CMK (cell line): ENCODE measurements around the gene CERCAM.
"Not testable (repeated sequence)": the region's sequence is repeated elsewhere in the genome, so short reads cannot be mapped to it uniquely, and the experiment has no call there.

Experiments used
- DNase-seq: peaks from one replicate; pipeline ENCODE4 v3.0.0-alpha.2; 2010; ENCODE audit warnings: low read depth

Gene CERCAM

DNA sequence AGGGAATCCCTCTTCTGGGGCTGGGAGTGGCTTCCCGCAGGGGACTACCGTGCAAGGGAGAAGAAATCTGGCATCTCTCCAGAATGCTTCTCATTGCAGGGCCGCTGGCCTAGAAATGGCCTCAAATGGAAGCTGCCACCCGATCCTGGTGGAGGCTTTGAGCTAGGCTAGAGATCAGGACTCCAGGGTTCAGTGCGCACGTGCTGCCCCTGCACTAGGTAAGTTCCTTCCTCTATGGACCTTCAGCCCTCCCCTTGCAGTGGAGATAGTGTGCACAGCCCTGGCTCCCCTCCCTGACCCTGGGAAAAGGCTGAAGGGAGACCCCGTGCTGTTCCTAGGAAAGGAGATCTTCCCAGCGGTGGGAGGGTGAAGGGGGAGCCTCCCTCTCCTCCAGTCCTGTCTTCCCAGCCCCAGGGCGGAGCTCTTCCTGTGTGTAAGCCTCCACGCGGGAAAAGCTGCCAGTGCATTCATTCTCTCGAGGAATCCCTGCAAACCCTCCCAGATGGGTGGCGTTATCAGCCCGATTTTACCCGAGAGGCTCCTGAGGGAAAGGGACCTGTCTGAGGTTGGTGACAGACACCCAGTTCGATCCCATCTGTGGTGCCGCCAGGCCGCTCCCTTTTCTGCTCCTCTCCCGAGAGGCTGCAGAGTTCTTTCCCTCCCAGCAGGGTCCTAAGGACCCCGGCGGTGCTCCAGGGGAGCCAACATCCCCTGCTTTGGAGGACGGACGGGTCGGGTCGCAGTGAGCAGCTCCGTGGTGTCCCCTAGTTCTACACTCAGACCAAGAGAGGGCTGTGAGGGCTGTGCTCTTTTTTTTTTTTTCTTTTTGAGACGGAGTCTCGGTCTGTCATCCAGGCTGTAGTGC lies 1.4 kb upstream of the CERCAM start:
- DNase-seq: no peak

DNA sequence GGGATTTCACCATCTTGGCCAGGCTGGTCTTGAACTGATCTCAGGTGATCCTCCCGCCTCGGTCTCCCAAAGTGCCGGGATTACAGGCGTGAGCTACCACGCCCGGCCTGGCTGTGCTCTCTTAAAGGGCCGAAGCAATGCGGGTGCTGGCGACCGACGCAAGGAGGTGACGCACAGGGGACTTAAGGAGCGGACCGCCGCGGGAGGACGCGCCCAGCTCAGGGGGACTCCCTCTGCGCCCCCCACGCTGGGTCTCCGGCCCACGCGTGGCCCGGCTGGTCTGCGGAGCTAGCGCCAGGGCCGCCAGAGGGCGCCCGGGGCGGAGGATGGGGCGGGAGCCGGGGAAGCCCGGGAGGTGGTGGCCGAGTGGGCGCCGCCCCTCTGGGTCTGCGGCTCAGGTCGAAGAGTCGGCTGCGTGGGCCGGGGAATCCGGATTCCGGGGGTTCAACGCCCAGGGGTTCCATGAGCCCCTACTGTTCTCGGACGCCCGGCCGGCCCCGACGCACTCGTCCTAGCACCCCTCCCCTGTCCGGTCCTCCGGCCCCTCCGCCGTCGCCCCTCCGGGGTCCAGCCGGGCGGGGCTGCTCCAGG lies 502 bp upstream of the CERCAM start:
- peak; percentile 54 for DNase-seq

GRCh38 chr9:128421482-128421996 lies 882 bp downstream of the CERCAM start:
- DNase-seq: no peak

- DNase-seq: not testable (repeated sequence)
Measured at GRCh38 chr9:128422022-128422782, 1.5 kb downstream of the CERCAM start.

- no peak for DNase-seq
Measured at GRCh38 chr9:128422783-128423150, 2.1 kb downstream of the CERCAM start.

DNA sequence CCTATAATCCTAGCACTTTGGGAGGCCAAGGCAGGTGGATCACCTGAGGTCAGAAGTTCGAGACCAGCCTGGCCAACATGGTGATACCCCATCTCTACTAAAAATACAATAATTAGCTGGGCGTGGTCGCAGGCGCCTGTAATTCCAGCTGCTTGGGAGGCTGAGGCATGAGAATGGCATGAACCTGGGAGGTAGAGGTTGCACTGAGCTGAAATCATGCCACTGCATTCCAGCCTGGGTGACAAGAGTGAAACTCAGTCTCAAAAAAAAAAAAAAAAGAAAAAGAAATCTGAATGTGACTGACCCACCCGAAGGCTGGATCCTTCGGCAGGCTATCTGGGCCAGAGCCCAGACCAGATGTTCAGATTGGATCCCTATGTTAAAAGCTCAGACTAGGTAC lies 2.7 kb downstream of the CERCAM start:
- not testable (repeated sequence) for DNase-seq

GRCh38 chr9:128424268-128424780 lies 3.7 kb downstream of the CERCAM start:
- no peak for DNase-seq

- DNase-seq: no peak
Measured at GRCh38 chr9:128428644-128429512, 8.2 kb downstream of the CERCAM start.

DNA sequence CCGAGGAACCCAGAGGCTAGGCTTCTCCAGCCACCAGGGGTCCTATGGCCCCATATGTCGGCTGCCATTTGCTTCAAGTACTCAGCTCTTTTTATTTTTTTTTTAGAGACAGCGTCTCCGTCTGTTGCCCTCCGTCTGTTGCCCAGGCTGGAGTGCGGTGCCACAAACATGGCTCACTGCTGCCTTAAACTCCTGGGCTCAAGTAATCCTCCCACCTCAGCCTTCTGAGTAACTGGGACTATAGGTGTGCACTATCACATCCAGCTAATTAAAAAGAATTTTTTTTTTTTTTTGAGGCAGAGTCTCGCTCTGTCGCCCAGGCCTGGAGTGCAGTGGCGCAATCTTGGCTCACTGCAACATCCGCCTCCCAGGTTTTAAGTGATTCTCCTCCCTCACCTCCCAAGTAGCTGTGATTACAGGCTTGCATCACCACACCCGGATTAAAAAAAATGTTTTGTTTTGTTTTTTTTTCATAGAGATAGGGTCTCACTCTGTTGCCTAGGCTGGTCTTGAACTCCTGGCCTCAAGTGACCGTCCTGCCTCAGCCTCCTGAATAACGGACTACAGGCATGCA lies 8.9 kb downstream of the CERCAM start:
- no peak for DNase-seq

GRCh38 chr9:128431207-128431606 lies 10.6 kb downstream of the CERCAM start:
- DNase-seq: no peak

DNA sequence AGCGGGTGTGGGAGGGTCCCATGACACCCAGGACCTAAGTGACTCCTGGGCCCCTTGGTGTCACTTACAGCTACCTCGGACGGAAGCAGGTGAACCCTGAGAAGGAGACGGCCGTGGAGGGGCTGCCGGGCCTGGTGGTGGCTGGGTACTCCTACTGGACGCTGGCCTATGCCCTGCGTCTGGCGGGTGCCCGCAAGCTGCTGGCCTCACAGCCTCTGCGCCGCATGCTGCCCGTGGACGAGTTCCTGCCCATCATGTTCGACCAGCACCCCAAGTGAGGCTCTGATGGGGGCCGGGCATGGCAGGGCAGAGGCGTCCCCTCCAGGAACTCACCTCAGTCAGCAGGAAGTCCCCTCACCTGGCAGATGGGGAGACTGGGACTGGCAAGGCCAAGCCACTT lies 13.7 kb downstream of the CERCAM start:
- no peak for DNase-seq

DNA sequence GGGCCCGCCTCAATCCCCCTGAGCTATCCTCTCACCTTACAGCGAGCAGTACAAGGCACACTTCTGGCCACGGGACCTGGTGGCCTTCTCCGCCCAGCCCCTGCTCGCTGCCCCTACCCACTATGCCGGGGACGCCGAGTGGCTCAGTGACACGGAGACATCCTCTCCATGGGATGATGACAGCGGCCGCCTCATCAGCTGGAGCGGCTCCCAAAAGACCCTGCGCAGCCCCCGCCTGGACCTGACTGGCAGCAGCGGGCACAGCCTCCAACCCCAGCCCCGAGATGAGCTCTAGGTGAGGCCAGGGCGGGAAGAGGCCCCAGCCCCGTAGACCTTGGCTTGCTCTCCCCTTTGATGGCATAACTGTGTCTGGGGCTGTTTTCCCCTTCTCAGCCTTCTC lies 15.0 kb downstream of the CERCAM start:
- DNase-seq: no peak

- DNase-seq: peak; percentile 93
Measured at GRCh38 chr9:128438343-128439109, 17.9 kb downstream of the CERCAM start.

DNA sequence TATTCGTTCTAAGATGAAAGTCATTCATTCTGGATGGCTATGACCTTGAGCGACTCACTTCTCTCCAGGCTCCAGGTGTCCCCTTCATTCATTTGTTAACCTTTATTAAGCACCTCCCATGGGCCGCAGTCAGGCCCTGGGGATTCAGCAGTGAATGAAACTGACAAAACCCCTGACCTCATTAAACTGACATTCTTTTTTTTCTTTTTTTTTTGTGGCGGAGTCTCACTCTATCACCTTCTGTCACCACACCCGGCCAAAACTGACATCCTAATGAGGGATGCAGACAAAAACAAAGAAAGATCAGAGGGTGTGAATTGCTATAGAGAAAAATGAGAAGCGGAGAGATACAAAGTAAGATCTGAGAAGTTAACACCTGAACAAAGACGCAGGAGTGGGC lies 18.6 kb downstream of the CERCAM start:
- DNase-seq: no peak

DNA sequence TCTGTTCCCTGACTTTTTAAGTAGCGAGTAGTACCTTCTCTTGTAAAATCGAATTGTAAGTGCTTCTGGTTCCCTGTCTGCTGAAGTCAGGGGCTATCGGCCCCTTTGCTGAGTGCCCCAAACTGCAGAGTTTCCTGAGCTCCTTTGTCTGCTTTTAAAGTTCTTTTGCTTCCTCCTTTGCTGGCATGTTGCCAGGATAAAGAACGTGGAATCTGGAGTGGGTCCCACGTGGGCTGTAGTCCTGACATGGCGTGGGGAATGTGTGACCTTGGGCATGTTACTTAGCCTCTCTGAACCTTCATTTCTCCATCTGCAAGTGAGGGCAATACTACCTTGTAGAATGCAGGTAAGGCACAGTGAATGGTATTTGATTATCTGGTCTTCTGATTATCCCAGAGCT lies 21.5 kb downstream of the CERCAM start:
- DNase-seq: no peak

DNA sequence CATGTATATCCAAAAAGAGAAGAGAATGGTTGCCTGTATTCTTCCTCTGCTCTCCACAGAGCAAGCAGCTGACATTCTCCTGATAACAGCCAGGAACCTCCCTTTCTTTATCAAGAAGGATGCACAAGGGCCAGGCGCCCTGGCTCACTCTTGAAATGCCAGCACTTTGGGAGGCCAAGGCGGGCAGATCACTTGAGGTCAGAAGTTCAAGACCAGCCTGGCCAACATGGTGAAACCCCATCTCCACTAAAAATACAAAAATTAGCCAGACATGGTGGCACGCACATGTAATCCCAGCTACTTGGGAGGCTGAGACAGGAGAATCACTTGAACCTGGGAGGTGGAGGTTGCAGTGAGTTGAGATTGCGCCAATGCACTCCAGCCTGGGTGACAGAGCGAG lies 25.8 kb downstream of the CERCAM start:
- peak; percentile 79 for DNase-seq

DNA sequence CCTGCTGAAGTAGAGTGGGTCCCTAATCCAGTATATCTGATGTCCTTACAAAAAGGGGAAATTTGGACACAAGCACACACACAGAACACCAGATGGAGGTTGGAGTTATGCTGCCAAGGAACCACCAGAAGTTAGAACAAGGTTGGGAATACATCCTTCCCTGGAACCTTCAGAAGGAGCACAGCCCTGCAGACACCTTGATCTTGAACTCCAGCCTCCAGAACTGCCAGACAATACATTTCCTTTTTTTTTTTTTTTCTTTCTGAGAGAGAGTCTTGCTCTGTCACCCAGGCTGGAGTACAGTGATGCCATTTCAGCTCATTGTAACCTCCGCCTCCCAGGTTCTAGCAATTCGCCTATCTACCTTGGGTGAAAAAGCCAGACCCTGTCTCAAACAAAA lies 28.1 kb downstream of the CERCAM start:
- no peak for DNase-seq

DNA sequence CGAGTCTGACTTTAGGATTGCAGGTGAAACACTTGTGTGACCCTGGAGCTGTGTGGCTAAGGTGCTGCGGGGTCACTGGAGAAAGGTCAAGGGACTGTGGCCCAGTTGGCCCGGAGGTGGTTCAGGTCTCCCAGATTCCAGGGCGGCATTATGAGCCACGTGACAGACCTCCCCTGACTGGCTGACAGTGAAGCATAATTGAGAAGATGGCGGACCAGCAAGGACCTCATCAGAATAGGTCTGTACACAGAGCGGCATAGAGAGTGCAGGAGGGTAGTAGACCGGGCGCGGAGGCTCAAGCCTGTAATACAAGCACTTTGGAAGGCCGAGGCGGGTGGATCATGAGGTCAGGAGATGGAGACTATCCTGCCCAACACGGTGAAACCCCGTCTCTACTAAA lies 34.3 kb downstream of the CERCAM start:
- no peak for DNase-seq

DNA sequence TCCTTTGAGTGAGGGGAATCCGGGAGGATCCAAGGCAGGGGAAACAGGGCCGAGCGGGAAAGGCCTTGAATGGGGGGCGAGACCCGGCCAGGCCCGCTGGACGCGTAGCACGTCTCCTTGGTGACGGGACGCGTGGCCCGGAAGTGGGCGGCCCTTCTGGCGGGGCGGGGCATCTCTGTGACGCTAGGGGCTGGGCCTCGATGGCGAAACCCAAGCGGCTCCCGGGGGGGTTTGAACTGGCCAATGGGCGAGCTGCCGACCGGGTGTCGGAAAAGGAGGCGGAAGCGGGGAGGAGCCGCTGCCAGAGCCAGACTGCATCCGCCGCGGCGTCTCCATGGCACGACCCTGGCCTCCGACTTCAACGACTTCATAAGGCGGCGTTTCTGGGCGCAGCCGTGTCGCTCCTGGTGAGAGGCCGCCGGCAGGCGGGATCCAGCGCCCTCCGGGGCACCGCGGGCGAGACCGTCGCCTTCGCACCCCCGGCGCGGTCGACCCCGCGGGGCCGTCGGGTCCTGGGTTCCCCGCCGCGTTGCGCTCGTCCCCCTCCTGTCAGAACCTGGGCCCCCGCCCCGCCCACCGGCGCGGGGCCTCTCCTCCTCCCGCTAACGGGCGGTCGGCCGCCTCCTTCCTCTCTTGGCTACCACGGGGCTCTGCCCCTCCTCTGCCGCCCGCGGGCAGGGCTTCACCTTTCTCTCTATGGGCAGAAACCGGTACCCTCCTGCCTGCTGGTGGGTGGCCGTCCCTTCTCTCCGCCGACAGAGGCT lies 35.4 kb downstream of the CERCAM start, which contains the start of gene ODF2:
TSS of gene ODF2 (plus strand) at position 158 of the 764 bp plus-strand sequence. CDS start at position 244, 86 bp downstream.
- DNase-seq: peak; percentile 88
